Measurements from ENCODE around the gene PFKFB4.
A peak's percentile ranks its signal among the peaks of the same experiment; 100 is the strongest.

PFKFB4 gene

DNA sequence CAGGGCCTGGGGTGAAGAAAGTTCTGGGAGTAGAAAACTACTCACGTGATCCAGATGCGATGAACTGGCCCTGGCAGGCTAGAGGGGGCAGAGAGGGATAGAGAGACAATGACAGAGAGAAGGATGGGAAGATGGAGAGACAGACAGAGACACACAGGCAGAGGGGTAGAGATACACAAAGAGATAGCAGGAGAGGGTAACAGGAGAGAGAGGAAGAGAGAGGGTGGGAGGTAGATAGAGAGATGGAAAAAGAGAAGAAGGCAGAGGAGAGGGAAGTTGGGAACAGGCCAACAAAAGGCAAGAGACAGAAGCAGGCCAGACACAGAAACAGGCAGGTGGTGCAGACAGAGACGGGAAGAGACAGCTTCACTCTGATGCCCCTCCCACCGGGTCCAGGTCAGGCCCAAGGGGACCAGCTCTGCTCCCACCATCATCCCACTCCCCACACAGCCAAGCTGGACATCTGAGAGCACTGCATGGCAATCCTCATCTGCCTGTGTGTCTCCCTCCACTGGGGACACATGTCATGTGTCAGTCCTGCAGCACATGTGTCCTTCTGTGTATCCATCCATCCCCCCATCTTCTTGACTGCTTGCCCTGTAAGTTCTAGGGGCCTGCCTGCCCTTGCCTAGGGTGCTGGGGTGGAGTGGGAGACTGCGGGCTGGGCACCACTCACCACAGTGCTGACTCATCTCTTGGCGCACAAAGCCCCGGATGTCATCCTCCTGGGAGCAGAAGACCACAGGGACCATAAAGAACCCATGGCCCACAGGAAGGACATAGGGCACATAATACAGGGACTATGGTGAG, 9.2 kb upstream of the PFKFB4 start (continued):
- TF ChIP-seq ZFP3 (tag by site-specific recombination; IDR thresholded peaks at IDR 0.05; ENCODE audit: low read depth) (no peak), ZNF558 (tag by site-specific recombination; IDR thresholded peaks at IDR 0.05) (no peak)
- TF ChIP-seq, protein P1, sequence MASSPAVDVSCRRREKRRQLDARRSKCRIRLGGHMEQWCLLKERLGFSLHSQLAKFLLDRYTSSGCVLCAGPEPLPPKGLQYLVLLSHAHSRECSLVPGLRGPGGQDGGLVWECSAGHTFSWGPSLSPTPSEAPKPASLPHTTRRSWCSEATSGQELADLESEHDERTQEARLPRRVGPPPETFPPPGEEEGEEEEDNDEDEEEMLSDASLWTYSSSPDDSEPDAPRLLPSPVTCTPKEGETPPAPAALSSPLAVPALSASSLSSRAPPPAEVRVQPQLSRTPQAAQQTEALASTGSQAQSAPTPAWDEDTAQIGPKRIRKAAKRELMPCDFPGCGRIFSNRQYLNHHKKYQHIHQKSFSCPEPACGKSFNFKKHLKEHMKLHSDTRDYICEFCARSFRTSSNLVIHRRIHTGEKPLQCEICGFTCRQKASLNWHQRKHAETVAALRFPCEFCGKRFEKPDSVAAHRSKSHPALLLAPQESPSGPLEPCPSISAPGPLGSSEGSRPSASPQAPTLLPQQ (tag by site-specific recombination; IDR thresholded peaks at IDR 0.05), result no peak
- TF ChIP-seq, protein P2, sequence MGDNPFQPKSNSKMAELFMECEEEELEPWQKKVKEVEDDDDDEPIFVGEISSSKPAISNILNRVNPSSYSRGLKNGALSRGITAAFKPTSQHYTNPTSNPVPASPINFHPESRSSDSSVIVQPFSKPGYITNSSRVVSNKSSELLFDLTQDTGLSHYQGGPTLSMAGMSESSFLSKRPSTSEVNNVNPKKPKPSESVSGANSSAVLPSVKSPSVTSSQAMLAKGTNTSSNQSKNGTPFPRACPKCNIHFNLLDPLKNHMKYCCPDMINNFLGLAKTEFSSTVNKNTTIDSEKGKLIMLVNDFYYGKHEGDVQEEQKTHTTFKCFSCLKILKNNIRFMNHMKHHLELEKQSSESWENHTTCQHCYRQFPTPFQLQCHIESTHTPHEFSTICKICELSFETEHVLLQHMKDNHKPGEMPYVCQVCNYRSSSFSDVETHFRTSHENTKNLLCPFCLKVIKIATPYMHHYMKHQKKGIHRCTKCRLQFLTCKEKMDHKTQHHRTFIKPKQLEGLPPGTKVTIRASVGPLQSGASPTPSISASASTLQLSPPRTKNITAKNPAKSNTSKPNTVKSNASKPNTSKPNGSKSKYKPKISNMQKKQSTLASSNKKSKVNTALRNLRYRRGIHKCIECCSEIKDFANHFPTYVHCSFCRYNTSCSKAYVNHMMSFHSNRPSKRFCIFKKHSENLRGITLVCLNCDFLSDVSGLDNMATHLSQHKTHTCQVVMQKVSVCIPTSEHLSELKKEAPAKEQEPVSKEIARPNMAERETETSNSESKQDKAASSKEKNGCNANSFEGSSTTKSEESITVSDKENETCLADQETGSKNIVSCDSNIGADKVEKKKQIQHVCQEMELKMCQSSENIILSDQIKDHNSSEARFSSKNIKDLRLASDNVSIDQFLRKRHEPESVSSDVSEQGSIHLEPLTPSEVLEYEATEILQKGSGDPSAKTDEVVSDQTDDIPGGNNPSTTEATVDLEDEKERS (tag by site-specific recombination; IDR thresholded peaks at IDR 0.05), result no peak

DNA sequence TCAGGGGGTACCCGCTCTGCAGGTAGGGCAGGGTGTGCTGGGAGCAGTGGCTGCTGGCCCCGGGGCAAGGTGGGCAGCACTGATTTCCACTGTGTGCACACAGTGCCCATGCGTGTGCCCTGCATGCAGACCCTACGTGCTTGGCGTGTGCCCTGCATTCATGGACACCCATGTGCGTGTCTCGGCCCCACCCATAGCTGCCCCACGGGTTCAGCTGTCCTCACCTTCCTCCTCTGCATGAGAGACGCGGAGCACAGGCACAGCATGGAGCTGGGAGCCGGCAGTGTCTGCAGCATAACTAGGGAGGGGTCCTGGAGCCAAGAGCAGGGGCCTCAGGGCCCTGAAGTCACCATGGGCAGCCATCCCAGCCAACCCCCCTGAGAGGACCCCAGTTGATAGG, 8.6 kb upstream of the PFKFB4 start:
- Histone ChIP-seq H3K4me3 (ENCODE audit: low read depth, low read length) (no peak overlapping the region), H3K27ac (ENCODE audit: extremely low read depth, low read depth, low read length) (no peak overlapping the region), H3K4me1 (ENCODE audit: control insufficient read depth, insufficient read depth, low read length) (no peaks in the 10 kb centered on the region), H3K9me3 (ENCODE audit: control insufficient read depth, insufficient read depth, low read depth, low read length) (no peaks in the 10 kb centered on the region), H3K36me3 (ENCODE audit: control insufficient read depth in 2 of 2, insufficient read depth in 1 of 2, low read length in 2 of 2) (no peaks in the 10 kb centered on the region)
- TF ChIP-seq ZIC2 (tag by site-specific recombination; IDR thresholded peaks at IDR 0.05) (peak; percentile 49), ZNF558 (tag by site-specific recombination; IDR thresholded peaks at IDR 0.05) (no peak)
- POLR2A ChIA-PET, result no interaction called here
- CTCF ChIA-PET, result no interaction called here

DNA sequence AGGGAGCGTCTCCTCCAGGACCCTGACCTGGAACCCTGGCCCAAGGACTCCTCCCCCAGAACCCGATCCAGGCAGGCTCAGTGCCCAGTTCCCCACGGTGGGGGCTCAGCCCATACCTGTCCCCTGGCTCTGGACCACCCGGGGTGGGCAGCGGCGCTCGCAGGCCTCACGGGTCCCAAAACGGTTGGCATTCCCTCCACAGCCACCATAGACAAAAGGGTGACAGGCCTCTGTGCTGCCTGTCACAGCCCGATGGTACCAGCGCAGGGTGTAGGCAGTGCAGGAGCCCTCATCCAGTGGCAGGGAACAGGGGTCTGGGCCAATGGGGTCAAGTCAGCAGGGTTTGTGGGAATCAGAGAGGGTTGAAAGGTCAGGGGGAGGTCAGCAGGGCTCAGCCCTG, 8.1 kb upstream of the PFKFB4 start:
- ChIA-PET CTCF (interaction anchor here (0.6 to 1.2 kb wide), 2 partner anchors 128 to 442 kb away, joined by 4 to 5 read pairs; partner anchors contain the start of gene WDR6), POLR2A (no interaction called here)
- TF ChIP-seq ZNF501 (tag by site-specific recombination; IDR thresholded peaks at IDR 0.05), result no peak
- TF ChIP-seq, protein P3, sequence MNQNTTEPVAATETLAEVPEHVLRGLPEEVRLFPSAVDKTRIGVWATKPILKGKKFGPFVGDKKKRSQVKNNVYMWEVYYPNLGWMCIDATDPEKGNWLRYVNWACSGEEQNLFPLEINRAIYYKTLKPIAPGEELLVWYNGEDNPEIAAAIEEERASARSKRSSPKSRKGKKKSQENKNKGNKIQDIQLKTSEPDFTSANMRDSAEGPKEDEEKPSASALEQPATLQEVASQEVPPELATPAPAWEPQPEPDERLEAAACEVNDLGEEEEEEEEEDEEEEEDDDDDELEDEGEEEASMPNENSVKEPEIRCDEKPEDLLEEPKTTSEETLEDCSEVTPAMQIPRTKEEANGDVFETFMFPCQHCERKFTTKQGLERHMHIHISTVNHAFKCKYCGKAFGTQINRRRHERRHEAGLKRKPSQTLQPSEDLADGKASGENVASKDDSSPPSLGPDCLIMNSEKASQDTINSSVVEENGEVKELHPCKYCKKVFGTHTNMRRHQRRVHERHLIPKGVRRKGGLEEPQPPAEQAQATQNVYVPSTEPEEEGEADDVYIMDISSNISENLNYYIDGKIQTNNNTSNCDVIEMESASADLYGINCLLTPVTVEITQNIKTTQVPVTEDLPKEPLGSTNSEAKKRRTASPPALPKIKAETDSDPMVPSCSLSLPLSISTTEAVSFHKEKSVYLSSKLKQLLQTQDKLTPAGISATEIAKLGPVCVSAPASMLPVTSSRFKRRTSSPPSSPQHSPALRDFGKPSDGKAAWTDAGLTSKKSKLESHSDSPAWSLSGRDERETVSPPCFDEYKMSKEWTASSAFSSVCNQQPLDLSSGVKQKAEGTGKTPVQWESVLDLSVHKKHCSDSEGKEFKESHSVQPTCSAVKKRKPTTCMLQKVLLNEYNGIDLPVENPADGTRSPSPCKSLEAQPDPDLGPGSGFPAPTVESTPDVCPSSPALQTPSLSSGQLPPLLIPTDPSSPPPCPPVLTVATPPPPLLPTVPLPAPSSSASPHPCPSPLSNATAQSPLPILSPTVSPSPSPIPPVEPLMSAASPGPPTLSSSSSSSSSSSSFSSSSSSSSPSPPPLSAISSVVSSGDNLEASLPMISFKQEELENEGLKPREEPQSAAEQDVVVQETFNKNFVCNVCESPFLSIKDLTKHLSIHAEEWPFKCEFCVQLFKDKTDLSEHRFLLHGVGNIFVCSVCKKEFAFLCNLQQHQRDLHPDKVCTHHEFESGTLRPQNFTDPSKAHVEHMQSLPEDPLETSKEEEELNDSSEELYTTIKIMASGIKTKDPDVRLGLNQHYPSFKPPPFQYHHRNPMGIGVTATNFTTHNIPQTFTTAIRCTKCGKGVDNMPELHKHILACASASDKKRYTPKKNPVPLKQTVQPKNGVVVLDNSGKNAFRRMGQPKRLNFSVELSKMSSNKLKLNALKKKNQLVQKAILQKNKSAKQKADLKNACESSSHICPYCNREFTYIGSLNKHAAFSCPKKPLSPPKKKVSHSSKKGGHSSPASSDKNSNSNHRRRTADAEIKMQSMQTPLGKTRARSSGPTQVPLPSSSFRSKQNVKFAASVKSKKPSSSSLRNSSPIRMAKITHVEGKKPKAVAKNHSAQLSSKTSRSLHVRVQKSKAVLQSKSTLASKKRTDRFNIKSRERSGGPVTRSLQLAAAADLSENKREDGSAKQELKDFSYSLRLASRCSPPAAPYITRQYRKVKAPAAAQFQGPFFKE (tag by site-specific recombination; IDR thresholded peaks at IDR 0.05; ENCODE audit: borderline replicate concordance), result no peak
- TF ChIP-seq, protein P1 (tag by site-specific recombination; IDR thresholded peaks at IDR 0.05), result no peak
- no peak for TF ChIP-seq BCL11A (tag by site-specific recombination; IDR thresholded peaks at IDR 0.05; ENCODE audit: low read depth)
- TF ChIP-seq, protein P4, sequence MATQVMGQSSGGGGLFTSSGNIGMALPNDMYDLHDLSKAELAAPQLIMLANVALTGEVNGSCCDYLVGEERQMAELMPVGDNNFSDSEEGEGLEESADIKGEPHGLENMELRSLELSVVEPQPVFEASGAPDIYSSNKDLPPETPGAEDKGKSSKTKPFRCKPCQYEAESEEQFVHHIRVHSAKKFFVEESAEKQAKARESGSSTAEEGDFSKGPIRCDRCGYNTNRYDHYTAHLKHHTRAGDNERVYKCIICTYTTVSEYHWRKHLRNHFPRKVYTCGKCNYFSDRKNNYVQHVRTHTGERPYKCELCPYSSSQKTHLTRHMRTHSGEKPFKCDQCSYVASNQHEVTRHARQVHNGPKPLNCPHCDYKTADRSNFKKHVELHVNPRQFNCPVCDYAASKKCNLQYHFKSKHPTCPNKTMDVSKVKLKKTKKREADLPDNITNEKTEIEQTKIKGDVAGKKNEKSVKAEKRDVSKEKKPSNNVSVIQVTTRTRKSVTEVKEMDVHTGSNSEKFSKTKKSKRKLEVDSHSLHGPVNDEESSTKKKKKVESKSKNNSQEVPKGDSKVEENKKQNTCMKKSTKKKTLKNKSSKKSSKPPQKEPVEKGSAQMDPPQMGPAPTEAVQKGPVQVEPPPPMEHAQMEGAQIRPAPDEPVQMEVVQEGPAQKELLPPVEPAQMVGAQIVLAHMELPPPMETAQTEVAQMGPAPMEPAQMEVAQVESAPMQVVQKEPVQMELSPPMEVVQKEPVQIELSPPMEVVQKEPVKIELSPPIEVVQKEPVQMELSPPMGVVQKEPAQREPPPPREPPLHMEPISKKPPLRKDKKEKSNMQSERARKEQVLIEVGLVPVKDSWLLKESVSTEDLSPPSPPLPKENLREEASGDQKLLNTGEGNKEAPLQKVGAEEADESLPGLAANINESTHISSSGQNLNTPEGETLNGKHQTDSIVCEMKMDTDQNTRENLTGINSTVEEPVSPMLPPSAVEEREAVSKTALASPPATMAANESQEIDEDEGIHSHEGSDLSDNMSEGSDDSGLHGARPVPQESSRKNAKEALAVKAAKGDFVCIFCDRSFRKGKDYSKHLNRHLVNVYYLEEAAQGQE (tag by site-specific recombination; IDR thresholded peaks at IDR 0.05), result no peak
- no peak for TF ChIP-seq ZNF37A (tag by site-specific recombination; IDR thresholded peaks at IDR 0.05)
- TF ChIP-seq ZBTB21 (tag by site-specific recombination; IDR thresholded peaks at IDR 0.05), result no peak
- no peak for TF ChIP-seq ZNF404 (tag by site-specific recombination; IDR thresholded peaks at IDR 0.05)
- Histone ChIP-seq H3K36me3 (ENCODE audit: control insufficient read depth in 2 of 2, insufficient read depth in 1 of 2, low read length in 2 of 2) (no peaks in the 10 kb centered on the region), H3K9me3 (ENCODE audit: control insufficient read depth, insufficient read depth, low read depth, low read length) (no peaks in the 10 kb centered on the region), H3K4me3 (ENCODE audit: low read depth, low read length) (no peak overlapping the region), H3K4me1 (ENCODE audit: control insufficient read depth, insufficient read depth, low read length) (no peaks in the 10 kb centered on the region), H3K27ac (ENCODE audit: extremely low read depth, low read depth, low read length) (no peak overlapping the region)
